A172 (cell line): Measurements from ENCODE around the gene NXPH1. TPM values are rescaled to one million over a fixed set of nuclear protein-coding genes. Genes with fewer than 3 reads are reported as not detected.

ENCODE experiments used
- DNase-seq: peaks from one replicate; pipeline ENCODE4 v3.0.0-alpha.2; 2015; ENCODE audit warnings: low spot score
- total RNA-seq: library from RNA; depleted of rRNA; stranded (reverse); fragments of >200 nt; shearing (Covaris generic); gene quantifications from 2 replicates; pipeline ENCODE4 v1.2.3, GENCODE V29; 2014

NXPH1 gene
- total RNA-seq, 1 experiment from 2014 or later, result not detected

DNA sequence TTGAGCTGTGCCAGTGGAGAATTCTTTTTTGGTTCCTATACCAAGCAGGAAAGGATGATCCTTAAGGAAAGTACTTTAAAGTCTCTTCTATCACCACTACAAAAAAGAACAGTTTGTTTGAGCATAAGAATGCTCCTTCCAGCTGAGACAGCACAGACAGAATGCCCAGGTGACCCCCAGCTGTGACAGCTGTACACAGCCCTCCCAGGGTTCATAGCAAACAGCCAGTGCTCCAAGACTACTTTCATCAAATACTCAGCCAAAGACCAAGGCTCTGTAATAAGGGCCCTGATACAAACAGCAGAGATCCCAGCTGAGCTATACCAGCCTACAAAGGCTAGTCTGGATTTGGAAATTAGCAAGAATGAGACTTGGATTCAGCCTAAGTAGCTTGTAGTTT lies 65.7 kb downstream of the NXPH1 start:
- DNase-seq, result no peak

GRCh38 chr7:8500286-8500685 lies 66.9 kb downstream of the NXPH1 start:
- DNase-seq, result no peak

DNA sequence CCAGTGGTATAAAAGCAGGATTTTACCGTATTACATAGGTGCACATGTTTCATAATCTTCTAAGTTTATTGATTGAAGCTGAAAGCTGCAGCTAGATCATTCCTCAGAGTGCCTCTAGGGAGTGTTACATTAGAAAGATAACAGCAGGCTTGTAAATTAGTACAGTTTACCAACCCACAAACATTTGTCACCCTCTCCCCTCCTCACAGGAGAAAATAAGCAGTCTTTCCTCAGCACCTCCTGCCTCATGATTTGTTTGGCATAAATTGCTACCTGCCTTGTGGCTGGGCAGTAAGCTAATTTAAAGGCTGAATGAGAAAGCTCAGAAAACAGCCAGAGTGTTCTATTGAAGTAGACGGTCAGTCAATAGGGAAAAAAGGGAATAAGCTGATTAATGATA lies 74.2 kb downstream of the NXPH1 start:
- no peak for DNase-seq

DNA sequence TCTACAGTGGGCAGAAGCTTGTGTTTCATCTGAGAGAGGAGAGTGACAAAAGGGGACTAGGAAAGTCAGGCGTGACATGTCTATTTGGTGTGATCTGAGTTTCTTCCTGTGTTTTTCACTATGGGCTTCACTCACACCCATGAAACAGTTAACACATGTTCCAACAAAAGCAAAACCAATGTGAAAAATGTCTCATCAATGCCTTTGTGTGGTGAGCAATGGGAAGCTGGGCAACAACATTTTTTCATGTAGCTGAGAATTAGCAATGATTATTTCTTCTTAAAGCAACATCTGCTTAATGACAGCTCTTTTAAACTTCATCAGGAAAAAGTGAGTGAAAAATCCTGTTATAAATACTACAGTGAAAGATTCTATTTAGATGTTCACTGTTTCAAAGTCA lies 76.2 kb downstream of the NXPH1 start:
- DNase-seq, result no peak

GRCh38 chr7:8511855-8512254 lies 78.4 kb downstream of the NXPH1 start:
- DNase-seq, result no peak

DNA sequence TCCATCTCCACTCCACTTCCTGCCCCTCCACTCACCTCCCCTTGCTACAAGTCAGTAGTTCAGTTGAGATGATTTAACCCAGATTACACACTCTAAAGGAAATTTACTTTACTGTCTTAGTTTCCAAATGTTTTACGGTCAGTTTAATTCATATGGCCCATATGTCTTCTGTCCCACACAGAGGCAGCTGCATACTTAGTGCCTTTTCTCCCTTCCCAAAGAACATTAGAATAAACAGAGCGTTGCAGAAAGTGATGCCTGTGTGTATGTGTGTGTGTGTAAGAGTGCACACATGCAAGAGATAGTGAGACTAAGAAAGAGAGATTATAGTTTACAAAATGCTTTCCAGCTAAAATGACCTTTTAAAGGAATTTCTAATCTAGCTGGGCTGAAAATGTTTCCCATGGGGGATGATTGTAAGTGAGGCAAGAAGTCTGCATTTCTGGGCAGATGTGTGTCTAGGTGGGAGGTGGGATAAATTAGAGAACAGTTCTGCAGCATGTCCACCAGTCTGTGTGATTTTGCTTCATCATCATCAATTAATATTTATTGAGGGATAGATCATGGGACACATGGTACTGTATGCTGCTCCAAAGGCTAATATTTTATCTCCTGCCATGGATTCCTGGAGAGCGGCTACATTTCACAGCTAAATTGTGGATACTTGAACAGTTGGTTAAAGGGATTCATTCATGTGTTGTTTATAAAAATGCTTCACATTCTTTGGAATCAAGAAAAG lies 81.5 kb downstream of the NXPH1 start:
- DNase-seq, result no peak

DNA sequence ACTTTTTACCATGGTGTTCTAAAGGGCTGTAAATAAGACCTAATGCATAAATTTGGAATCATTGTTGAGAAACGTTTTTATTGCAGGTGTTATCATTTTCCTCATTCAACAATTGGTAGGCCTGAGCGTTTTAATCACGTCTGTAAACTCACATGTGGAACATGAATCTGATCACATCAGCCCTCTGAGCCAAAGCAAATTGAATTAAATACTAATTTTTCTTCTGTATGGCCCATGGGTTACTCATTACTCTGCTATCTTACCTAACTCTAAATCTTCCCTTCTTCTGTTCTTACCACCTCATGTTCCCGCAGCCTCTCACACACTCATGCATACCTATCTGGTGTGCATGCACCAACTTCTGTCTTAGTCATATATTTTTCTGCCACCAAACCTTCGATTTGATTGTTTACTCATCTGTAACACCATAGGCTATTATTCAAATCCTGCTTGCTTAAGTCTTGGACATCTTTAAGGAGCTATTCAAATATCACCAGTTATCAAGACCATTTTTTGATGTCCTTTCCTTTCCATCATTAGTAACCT lies 82.3 kb downstream of the NXPH1 start:
- no peak for DNase-seq

GRCh38 chr7:8516976-8517375 lies 83.6 kb downstream of the NXPH1 start:
- DNase-seq, result no peak

GRCh38 chr7:8528311-8528710 lies 94.9 kb downstream of the NXPH1 start:
- no peak for DNase-seq

DNA sequence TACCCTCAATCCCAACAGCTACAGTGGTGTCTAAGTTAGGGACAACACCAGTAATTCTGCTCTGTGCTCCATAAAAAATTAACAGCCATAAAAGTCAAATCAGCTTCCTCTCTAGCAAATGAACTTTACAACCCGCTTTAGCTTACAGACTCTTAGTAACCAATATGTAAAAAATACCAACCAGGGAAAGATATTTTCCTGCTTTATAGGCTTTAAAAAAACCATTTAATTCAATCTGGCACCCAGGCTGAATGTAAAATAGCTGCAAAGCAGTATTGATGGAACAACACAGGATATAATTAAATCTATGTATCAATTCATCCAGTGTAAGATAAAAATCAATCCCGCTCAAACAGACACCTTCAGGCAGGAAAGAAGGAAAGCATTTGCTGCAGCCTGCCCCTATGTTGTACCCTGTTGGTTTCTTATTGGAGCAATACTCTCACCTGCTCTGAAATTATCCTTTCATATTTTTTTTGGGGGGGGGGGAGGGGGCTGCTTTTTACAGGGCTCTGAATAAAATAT lies 98.6 kb downstream of the NXPH1 start:
- DNase-seq, result no peak

DNA sequence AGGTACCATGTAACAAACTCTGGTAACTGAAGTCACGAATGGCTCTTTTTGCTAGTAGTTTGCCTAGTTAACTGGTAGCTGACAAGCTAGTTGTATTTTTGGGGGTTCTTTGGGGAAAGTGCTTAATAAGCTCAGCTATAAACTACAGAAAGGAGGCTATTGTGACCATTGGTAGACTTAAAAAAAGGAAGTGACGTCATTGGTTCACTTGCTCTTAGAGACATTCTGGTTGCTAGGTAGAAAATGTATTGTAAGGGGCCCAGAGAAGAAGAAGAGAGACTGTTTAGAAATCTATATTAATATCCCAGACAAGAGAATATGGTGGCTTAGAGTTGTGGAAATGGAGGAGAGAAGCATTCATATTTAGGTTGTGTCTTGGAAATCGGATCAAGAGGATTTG lies 103.0 kb downstream of the NXPH1 start:
- peak; percentile 11 for DNase-seq

- no peak for DNase-seq
These were observed 115.6 kb downstream of the NXPH1 start for GRCh38 chr7:8549046-8549445.

DNA sequence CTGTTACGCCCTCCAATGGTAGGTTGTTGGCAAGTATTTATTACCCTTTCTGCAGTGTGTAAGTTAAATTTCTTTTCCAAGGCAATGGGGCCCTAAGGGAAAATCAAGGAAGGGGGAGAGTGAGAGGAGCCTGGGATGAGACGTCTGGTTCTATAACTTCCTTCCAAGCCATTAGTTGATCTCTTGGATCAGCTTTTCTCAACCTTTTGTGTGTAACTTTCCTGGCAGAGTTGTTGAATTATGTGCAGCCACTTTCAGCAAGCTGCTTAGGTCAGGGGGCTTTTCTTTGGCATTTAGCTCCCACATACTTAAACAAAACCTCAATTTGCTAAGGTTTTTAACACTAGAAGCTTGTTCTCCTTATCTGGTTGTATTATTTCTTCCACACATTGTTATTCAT lies 127.1 kb downstream of the NXPH1 start:
- no peak for DNase-seq

GRCh38 chr7:8561449-8561848 lies 128.0 kb downstream of the NXPH1 start:
- no peak for DNase-seq

DNA sequence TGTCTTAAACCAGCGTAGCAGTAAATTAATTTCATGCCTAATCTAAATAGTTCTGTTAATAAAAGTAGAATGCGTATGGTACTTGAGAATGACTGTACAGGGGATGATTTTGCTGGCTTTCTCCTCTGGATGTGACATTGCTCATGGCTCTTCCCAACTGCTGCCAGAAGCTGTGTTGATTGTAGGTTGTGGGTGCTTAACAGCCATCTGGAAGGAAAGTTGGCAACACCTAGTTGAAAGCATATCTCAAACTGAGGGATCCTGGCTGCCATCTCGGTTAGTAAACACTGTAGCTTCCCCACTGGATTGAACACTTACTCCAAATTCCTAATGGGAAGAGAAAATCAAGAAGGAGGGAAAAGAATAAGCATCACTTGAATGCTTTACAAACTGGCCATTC lies 130.9 kb downstream of the NXPH1 start:
- no peak for DNase-seq

DNA sequence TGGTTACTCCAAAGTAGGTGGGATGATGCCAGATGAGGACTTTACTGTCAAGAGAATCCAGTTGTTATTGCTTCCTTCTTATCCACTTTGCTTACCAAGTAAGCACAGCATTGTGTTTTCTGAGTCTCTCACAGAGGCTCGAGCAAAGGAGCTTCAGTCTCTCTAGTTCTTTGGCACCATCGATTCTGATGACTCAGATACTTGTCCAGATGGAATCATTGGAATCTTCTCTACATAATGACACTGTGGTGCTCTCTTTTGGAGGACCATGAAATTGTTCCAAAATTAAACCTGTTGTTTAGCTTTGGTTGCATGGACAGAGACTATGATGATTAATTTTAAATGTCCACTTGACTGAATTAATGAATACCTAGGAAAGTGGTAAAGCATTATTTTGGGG lies 132.6 kb downstream of the NXPH1 start:
- DNase-seq, result no peak

DNA sequence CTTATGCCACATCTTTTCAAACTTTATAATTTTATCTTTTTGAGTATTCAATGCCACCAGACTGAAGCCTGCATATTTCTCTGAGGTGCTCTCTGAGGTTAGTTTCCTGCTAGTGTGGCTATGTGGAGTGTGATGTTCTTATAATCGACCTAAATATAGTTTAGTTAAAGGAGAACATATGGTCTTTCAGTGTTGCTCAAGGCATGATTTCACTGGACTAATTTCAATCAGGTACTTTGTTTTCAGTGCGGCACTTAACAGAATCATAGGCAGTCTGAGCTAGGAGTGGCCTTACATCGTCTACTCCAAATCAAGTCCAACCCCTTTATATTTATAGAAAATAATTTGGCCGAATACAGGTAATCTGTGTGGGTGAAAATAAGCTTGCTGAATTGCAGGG lies 134.2 kb downstream of the NXPH1 start:
- DNase-seq, result no peak

DNA sequence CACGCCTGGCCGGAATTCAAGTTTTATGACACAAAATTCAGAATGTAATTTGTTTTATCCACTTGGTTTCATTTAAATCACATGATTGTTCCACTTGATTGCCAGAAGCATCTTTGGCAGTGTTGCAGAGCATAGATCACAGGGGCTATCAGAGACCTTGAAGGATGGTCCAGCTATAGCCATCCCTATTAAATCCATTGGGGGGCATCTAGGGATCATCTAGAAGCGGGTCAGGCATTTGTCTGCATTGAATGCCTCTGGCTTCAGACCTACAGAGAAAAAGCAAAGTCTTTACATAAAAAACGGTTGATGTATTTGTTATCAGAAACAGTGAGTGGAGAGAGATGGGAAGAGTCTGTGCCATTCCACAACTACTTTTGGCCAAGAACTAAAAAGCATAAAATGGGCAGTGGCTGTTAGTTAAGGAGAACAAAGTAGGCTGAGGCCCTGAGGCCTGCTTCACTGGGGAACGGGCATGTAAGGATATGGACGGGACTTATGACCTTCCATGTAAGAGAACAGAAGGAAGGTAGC lies 146.3 kb downstream of the NXPH1 start:
- no peak for DNase-seq

- no peak for DNase-seq
These were observed 148.4 kb downstream of the NXPH1 start for GRCh38 chr7:8581842-8582241.

GRCh38 chr7:8582728-8583127 lies 149.3 kb downstream of the NXPH1 start:
- DNase-seq, result no peak

DNA sequence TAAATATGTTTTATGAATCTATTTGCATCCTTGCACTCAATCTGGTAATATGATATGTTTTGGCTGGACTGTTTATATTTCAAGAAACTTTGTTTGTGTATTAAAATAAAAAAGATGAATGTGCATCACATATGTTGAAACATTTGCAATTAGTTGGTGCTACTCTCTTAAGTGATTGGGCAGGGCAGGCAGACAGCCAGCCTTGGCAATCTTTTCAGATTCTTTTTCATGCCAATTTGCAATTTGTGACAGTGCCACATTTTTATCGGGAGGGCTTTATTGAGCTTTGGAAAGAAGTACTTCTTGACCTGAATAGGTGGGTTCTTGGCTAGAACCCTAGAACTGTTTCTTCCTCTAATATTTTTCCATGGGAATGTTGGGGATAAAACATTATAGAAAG lies 152.2 kb downstream of the NXPH1 start:
- no peak for DNase-seq

DNA sequence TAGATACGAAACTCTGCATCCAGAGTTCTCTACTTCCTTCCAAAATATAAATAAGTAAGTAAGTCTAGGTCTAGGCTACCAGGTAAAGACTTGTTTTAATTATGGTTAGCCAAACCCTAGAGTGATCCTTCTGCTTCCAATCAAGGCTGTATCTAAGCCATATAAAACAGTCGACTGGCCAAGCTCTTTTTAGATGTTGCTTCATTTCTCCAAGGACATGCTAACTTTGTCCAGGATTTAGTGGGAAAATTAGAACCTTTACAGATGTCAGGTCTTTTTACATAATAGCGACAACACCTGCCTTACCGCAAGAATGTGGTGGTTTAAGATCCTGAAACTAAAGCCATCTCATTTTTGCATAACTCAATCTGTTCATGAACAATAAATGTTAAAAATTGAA lies 156.8 kb downstream of the NXPH1 start:
- no peak for DNase-seq

- no peak for DNase-seq
These were observed 157.4 kb downstream of the NXPH1 start for GRCh38 chr7:8590791-8591190.
